ENCODE results near the gene HUNK.

GRCh38 chr21:31910074-31910470, 37.3 kb downstream of the HUNK start:
- TF ChIP-seq CTCF (IDR thresholded peaks at IDR 0.05) (no peak), ZFX (IDR thresholded peaks at IDR 0.05; ENCODE audit: borderline replicate concordance) (no peak)

Measured in 22Rv1 (cell line).